Ascending aorta (tissue), 2 donors: ENCODE data around the gene SMAD9. TPM values are rescaled to one million over a fixed set of nuclear protein-coding genes. Genes with fewer than 3 reads are reported as not detected.

ENCODE experiments used
- DNase-seq, 2 donors: peaks; one replicate each; pipeline ENCODE4 v3.0.0-alpha.2; 2019; ENCODE audit warnings: low spot score in 2 of 2
- H3K27ac ChIP-seq, 2 donors: fragments of 200-600 bp; sonication (generic); one replicate each; pipeline ENCODE4 v1.5.1; 2016 to 2017; ENCODE audit warnings: mild to moderate bottlenecking in 1 of 2
- H3K27me3 ChIP-seq: fragments of 200-600 bp; sonication (generic); one replicate; pipeline ENCODE4 v1.5.1; 2017
- H3K36me3 ChIP-seq, 2 donors: fragments of 200-600 bp; sonication (generic); one replicate each; pipeline ENCODE4 v1.5.1; 2016
- H3K4me1 ChIP-seq, 2 donors: fragments of 200-600 bp; sonication (generic); one replicate each; pipeline ENCODE4 v1.5.1; 2016 to 2017; ENCODE audit warnings: mild to moderate bottlenecking in 1 of 2
- H3K4me3 ChIP-seq, 2 donors: fragments of 200-600 bp; sonication (generic); one replicate each; pipeline ENCODE4 v1.5.1; 2016 to 2017; ENCODE audit warnings: mild to moderate bottlenecking in 1 of 2
- H3K9me3 ChIP-seq, 2 donors: fragments of 200-600 bp; sonication (generic); one replicate each; pipeline ENCODE4 v1.5.1; 2016
- intact Hi-C: fragments of 100-400 bp; cut with DNase I; formaldehyde crosslinking; loops from one replicate; pipeline ENCODE4 v1.15.1; 2023
- total RNA-seq: library from RNA; depleted of rRNA; stranded (reverse); fragments of >200 nt; gene quantifications from one replicate; pipeline ENCODE4 v1.1.0, GENCODE V29; 2016
- TF ChIP-seq, protein P1 (sequence below), 3 experiments: fragments of 200-600 bp in 2 of 3; fragments of 450-650 bp in 1 of 3; sonication (generic) in 2 of 3; IDR thresholded peaks; one replicate each; pipeline ENCODE4 v1.5.1; 2016 to 2019; ENCODE audit warnings: antibody characterized with exemption in 3 of 3, mild to moderate bottlenecking in 1 of 3, moderate library complexity in 1 of 3

SMAD9 gene
- total RNA-seq, 1 donor from 2014 or later = 24.5 TPM

- H3K4me3 ChIP-seq = no peak overlapping the region
- TF ChIP-seq, protein P1, sequence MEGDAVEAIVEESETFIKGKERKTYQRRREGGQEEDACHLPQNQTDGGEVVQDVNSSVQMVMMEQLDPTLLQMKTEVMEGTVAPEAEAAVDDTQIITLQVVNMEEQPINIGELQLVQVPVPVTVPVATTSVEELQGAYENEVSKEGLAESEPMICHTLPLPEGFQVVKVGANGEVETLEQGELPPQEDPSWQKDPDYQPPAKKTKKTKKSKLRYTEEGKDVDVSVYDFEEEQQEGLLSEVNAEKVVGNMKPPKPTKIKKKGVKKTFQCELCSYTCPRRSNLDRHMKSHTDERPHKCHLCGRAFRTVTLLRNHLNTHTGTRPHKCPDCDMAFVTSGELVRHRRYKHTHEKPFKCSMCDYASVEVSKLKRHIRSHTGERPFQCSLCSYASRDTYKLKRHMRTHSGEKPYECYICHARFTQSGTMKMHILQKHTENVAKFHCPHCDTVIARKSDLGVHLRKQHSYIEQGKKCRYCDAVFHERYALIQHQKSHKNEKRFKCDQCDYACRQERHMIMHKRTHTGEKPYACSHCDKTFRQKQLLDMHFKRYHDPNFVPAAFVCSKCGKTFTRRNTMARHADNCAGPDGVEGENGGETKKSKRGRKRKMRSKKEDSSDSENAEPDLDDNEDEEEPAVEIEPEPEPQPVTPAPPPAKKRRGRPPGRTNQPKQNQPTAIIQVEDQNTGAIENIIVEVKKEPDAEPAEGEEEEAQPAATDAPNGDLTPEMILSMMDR (IDR thresholded peaks at IDR 0.05) = no peak
- H3K27ac ChIP-seq = no peak overlapping the region
- no peaks in the 10 kb centered on the region for H3K27me3 ChIP-seq
- no peak for DNase-seq
- peaks cover 0 to 11% of the 10 kb centered on the region in 2 donors for H3K36me3 ChIP-seq
- no peaks in the 10 kb centered on the region for H3K4me1 ChIP-seq
- no peaks in the 10 kb centered on the region for H3K9me3 ChIP-seq
- intact Hi-C loops = no loop called here
These were observed 85.7 kb downstream of the SMAD9 start for GRCh38 chr13:36834299-36834698.

DNA sequence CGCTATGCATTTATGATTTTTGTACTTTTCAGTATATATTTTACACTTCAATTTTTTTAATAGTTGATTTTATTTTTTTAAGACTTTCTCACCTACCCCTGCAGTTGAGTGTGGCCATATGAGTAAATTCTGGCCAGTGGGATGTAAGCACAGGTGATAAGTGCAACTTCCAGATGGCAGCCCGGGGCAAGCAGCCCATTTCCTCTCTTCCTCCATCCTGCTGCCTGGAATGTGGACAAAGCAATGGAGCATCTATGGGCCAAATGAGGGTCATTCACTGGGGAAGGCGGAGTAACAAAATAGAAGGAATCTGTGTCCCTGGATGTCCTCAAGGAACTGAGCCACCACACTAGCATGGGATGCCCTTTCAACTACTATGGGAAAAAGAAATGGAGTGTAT, 88.7 kb downstream of the SMAD9 start:
- no peaks in the 10 kb centered on the region for H3K4me1 ChIP-seq
- H3K27ac ChIP-seq = no peak overlapping the region
- no peak for DNase-seq
- no peak overlapping the region for H3K4me3 ChIP-seq
- TF ChIP-seq, protein P1 (IDR thresholded peaks at IDR 0.05) = no peak
- intact Hi-C loops = no loop called here
- H3K27me3 ChIP-seq = no peaks in the 10 kb centered on the region
- peaks cover 0 to 16% of the 10 kb centered on the region in 2 donors for H3K36me3 ChIP-seq
- no peaks in the 10 kb centered on the region for H3K9me3 ChIP-seq

DNA sequence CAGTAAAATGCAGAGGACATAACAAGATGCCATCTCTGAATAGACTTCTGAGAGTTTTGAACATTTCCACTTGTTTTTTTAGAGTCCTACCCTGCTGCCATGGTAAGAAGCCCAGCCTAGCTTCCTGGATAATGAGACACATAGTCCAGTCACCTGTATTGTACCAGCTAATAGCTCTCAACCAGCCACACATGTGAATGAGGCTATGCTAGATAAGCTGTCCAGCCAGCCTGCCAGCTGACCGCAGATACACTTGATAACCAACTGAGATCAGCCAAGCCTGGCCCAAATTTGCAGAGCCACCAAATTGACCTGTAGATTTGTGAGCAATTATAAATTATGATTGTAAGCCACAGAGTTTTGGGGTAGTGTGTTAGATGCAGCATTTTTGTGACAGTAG, 90.3 kb downstream of the SMAD9 start:
- H3K9me3 ChIP-seq = no peaks in the 10 kb centered on the region
- intact Hi-C loops = no loop called here
- no peak overlapping the region for H3K27ac ChIP-seq
- DNase-seq = no peak
- peaks cover 0 to 10% of the 10 kb centered on the region in 2 donors for H3K36me3 ChIP-seq
- no peak overlapping the region for H3K4me3 ChIP-seq
- no peaks in the 10 kb centered on the region for H3K4me1 ChIP-seq
- H3K27me3 ChIP-seq = no peaks in the 10 kb centered on the region
- TF ChIP-seq, protein P1 (IDR thresholded peaks at IDR 0.05) = no peak

GRCh38 chr13:36822785-36823184, 97.3 kb downstream of the SMAD9 start:
- Histone ChIP-seq H3K9me3 (no peaks in the 10 kb centered on the region), H3K4me3 (no peak overlapping the region), H3K36me3 (peaks cover 0 to under 1% of the 10 kb centered on the region in 2 donors), H3K27me3 (no peaks in the 10 kb centered on the region), H3K27ac (no peak overlapping the region), H3K4me1 (peaks cover 0 to 4% of the 10 kb centered on the region in 2 donors)
- DNase-seq = no peak
- TF ChIP-seq, protein P1 (IDR thresholded peaks at IDR 0.05) = no peak
- intact Hi-C loops = no loop called here

GRCh38 chr13:36820222-36820621, 99.8 kb downstream of the SMAD9 start:
- no peak for DNase-seq

More at GRCh38 chr13:36820222-36820621, 99.8 kb downstream of the SMAD9 start:
- Histone ChIP-seq H3K36me3 (no peaks in the 10 kb centered on the region), H3K27me3 (no peaks in the 10 kb centered on the region), H3K4me1 (peaks cover 0 to 4% of the 10 kb centered on the region in 2 donors), H3K4me3 (peak overlapping the region; percentile 74 to 87), H3K9me3 (no peaks in the 10 kb centered on the region), H3K27ac (peak overlapping the region in 1 of 2 donors; percentile 63)
- intact Hi-C loops = no loop called here
- TF ChIP-seq, protein P1 (IDR thresholded peaks at IDR 0.05) = no peak
